Uterus (tissue), 4 donors: ENCODE data around the gene EHD1. TPM values are rescaled to one million over a fixed set of nuclear protein-coding genes. Genes with fewer than 3 reads are reported as not detected.
A peak's percentile ranks its signal among the peaks of the same experiment; 100 is the strongest.

Experiments used
- DNase-seq, 2 donors: peaks; one replicate each; pipeline ENCODE4 v3.0.0-alpha.2; 2019 to 2020
- H3K27ac ChIP-seq, 2 donors: fragments of 200-600 bp; sonication (generic); 1 replicate in 1 of 2; 2 replicates in 1 of 2; pipeline ENCODE4 v1.5.1; 2016 to 2018
- H3K27me3 ChIP-seq, 2 donors: fragments of 200-600 bp; sonication (generic); one replicate each; pipeline ENCODE4 v1.5.1; 2018 to 2019; ENCODE audit warnings: control low read depth in 1 of 2
- H3K36me3 ChIP-seq, 2 donors: fragments of 200-600 bp; sonication (generic); one replicate each; pipeline ENCODE4 v1.5.1; 2019; ENCODE audit warnings: control low read depth in 1 of 2
- H3K4me1 ChIP-seq, 2 donors: fragments of 200-600 bp; sonication (generic); one replicate each; pipeline ENCODE4 v1.5.1; 2018 to 2019; ENCODE audit warnings: control low read depth in 1 of 2
- H3K4me3 ChIP-seq, 2 donors: fragments of 200-600 bp; sonication (generic); 1 replicate in 1 of 2; 2 replicates in 1 of 2; pipeline ENCODE4 v1.5.1; 2018 to 2019; ENCODE audit warnings: mild to moderate bottlenecking in 1 of 2
- H3K9me3 ChIP-seq, 2 donors: fragments of 200-600 bp; sonication (generic); one replicate each; pipeline ENCODE4 v1.5.1; 2019; ENCODE audit warnings: control low read depth in 1 of 2
- CTCF ChIP-seq, 4 experiments: fragments of 200-600 bp in 2 of 4; fragments of 450-650 bp in 2 of 4; sonication (generic) in 2 of 4; IDR thresholded peaks; one replicate each; pipeline ENCODE4 v1.5.1; 2016 to 2019; ENCODE audit warnings: antibody characterized with exemption in 4 of 4, mild to moderate bottlenecking in 2 of 4, moderate library complexity in 1 of 4
- POLR2A ChIP-seq, 2 donors: fragments of 450-650 bp; IDR thresholded peaks; one replicate each; pipeline ENCODE4 v1.6.1; 2016; ENCODE audit warnings: antibody characterized with exemption in 2 of 2, mild to moderate bottlenecking in 1 of 2, moderate library complexity in 1 of 2
- intact Hi-C: fragments of 100-400 bp; cut with DNase I; formaldehyde crosslinking; loops from one replicate; pipeline ENCODE4 v1.15.1; 2023; ENCODE audit warnings: low total_unique reads
- total RNA-seq, 4 donors: library from RNA; depleted of rRNA in 3 of 4; stranded (reverse); fragments of >200 nt in 3 of 4; gene quantifications; one replicate each; pipeline versions ENCODE4 v1.1.0 to v1.2.4, GENCODE V29; 2014 to 2023
- donor health status: DM: yes; HTN: yes; CAD: no.

Gene EHD1
- total RNA-seq, 4 donors from 2014 or later, result 3.5 to 78.7 (median 36.9) TPM

- intact Hi-C loops, result no loop called here
- no peaks in the 10 kb centered on the region for H3K27me3 ChIP-seq
- TF ChIP-seq POLR2A (IDR thresholded peaks at IDR 0.05), result no peak
- TF ChIP-seq CTCF (IDR thresholded peaks at IDR 0.05), result no peak
- no peak overlapping the region for H3K27ac ChIP-seq
- peaks cover 6 to 16% of the 10 kb centered on the region in 2 donors for H3K4me1 ChIP-seq
- no peak for DNase-seq
- H3K4me3 ChIP-seq, result no peak overlapping the region
- H3K9me3 ChIP-seq, result no peaks in the 10 kb centered on the region
- no peaks in the 10 kb centered on the region for H3K36me3 ChIP-seq
These were observed 72.9 kb downstream of the EHD1 start for GRCh38 chr11:64805481-64805880.

- Histone ChIP-seq H3K4me3 (no peak overlapping the region), H3K36me3 (no peaks in the 10 kb centered on the region), H3K27me3 (no peaks in the 10 kb centered on the region), H3K4me1 (peaks cover 6 to 13% of the 10 kb centered on the region in 2 donors), H3K27ac (peak overlapping the region; percentile 92 to 96), H3K9me3 (no peaks in the 10 kb centered on the region)
- no peak for DNase-seq
- no peak for TF ChIP-seq CTCF (IDR thresholded peaks at IDR 0.05)
- TF ChIP-seq POLR2A (IDR thresholded peaks at IDR 0.05), result no peak
- intact Hi-C loops, result no loop called here
These were observed 73.8 kb downstream of the EHD1 start for GRCh38 chr11:64804346-64805210.

DNA sequence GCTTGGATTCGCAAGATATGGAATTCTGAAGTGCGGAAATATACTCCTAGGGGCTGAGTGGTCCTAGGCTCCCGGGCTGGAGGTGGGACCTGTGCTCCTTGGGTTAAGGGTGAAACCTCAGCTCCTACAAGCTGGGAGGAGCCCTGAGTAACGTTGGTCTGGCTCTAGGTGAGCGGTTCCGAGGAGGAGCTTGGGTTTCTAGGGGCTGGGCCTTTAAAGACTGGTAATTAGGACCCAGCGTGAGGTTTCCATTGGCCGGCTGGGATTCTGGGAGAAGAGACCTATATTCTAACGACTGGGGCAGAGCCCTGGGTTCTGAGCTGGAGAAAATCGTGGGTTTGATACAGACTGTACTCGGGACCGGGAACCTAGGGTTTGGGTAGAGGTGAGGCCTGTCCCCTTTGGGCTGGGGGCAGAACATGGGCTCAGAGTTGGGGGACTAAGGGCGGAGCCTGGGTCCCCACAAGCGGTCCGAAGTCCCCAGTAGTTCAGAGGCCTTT, 74.5 kb downstream of the EHD1 start:
- intact Hi-C loops, result no loop called here
- H3K4me1 ChIP-seq, result peaks cover 6 to 8% of the 10 kb centered on the region in 2 donors
- no peaks in the 10 kb centered on the region for H3K9me3 ChIP-seq
- peak overlapping the region; percentile 59 to 73 for H3K4me3 ChIP-seq
- H3K36me3 ChIP-seq, result no peaks in the 10 kb centered on the region
- no peaks in the 10 kb centered on the region for H3K27me3 ChIP-seq
- peak in 1 of 2 donors; percentile 37 for DNase-seq
- TF ChIP-seq CTCF (IDR thresholded peaks at IDR 0.05) (no peak), POLR2A (IDR thresholded peaks at IDR 0.05) (peak in 1 of 2 donors; percentile 21)
- H3K27ac ChIP-seq, result peak overlapping the region; percentile 92 to 96

- no peak for TF ChIP-seq POLR2A (IDR thresholded peaks at IDR 0.05)
- peak in 2 of 4 experiments; percentile 24 to 44 for TF ChIP-seq CTCF (IDR thresholded peaks at IDR 0.05)
- H3K36me3 ChIP-seq, result no peaks in the 10 kb centered on the region
These were observed 75.1 kb downstream of the EHD1 start, which contains the start of gene MAP4K2 for GRCh38 chr11:64803158-64803845. Gene MAP4K2, minus strand, starts transcription at chr11:64803214. Its CDS starts 65 bp downstream, at chr11:64803149.

More at GRCh38 chr11:64803158-64803845, 75.1 kb downstream of the EHD1 start, which contains the start of gene MAP4K2:
- H3K4me3 ChIP-seq, result peak within 1 kb of the TSS; percentile 59 to 73
- DNase-seq, result peak; percentile 91 to 95
- peaks cover 6 to 8% of the 10 kb centered on the region in 2 donors for H3K4me1 ChIP-seq
- peak within 1 kb of the TSS; percentile 92 to 96 for H3K27ac ChIP-seq
- H3K27me3 ChIP-seq, result no peaks in the 10 kb centered on the region
- H3K9me3 ChIP-seq, result no peaks in the 10 kb centered on the region
- intact Hi-C loops, result no loop called here
